GM12873 (cell line): ENCODE measurements around the gene FAM229A.

Experiments
- CTCF ChIP-seq: IDR thresholded peaks from 2 replicates; pipeline ENCODE4 v1.5.1; 2012; ENCODE audit warnings: low read depth, mild to moderate bottlenecking, moderate library complexity, low read length, control low read depth; ENCODE audit not compliant: insufficient read depth; ENCODE audit errors: missing control alignments

Gene FAM229A

GRCh38 chr1:32335535-32335789 lies 26.8 kb downstream of the FAM229A start:
- TF ChIP-seq CTCF: no peak

- peak; percentile 85 for TF ChIP-seq CTCF
Observed at GRCh38 chr1:32334864-32335534, 27.3 kb downstream of the FAM229A start.

- no peak for TF ChIP-seq CTCF
Observed at GRCh38 chr1:32334274-32334861, 27.9 kb downstream of the FAM229A start.

- TF ChIP-seq CTCF: no peak
Observed at GRCh38 chr1:32333251-32333963, 28.9 kb downstream of the FAM229A start.

GRCh38 chr1:32332290-32333079 lies 29.8 kb downstream of the FAM229A start:
- TF ChIP-seq CTCF: no peak

- TF ChIP-seq CTCF: no peak
Observed at GRCh38 chr1:32331549-32331948, 30.7 kb downstream of the FAM229A start.

GRCh38 chr1:32330558-32331151 lies 31.6 kb downstream of the FAM229A start:
- TF ChIP-seq CTCF: no peak
